Activated CD8-positive, alpha-beta memory T cell treated with anti-CD3 and anti-CD28 coated beads for 24 hours (primary cell): ENCODE results near the gene SMTNL2.
"Not testable (repeated sequence)": the region's sequence is repeated elsewhere in the genome, so short reads cannot be mapped to it uniquely, and the experiment has no call there.

Experiments
- DNase-seq: peaks from one replicate; pipeline ENCODE4 v3.0.0-alpha.2; 2020

The SMTNL2 gene

DNA sequence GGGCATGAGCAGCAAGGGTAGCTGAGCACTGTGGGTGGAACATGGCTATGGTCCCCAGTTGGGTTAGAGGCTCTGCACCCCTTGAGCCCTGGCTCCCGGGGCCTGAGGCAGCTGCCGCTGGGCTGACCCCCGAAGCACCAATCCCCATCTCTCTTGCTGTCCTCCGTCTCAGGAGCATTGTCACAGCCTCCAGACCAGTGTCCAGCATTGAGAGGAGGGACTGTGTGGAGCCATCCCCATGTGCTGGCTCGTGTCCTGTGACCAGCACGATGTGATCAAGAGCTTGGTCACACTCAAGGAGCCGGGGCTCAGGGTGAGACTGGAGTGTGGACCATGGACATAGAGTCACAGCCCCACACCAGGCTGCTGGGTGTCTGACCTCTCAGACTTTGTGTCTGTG lies 2.9 kb downstream of the SMTNL2 start:
- DNase-seq: no peak

DNA sequence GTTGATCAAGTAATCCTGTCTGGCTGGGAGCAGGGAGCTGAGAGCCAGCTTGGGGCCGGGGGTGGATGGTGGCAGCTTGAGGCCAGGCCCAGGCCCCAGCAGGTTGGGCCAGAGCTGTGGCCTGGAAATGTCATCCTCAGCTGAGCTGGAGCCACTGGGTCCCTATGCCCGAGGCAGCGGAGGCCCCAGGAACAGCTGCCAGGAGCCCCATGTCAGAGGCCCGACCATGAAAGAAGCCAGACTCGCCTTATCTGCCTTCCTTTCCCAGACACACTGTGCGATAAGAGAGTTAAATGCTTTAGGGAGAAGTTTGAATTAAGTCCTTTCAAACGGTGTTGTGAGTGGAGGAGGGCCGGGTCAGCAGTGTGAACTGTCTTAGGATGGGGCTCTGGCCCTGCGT lies 3.5 kb downstream of the SMTNL2 start:
- no peak for DNase-seq

DNA sequence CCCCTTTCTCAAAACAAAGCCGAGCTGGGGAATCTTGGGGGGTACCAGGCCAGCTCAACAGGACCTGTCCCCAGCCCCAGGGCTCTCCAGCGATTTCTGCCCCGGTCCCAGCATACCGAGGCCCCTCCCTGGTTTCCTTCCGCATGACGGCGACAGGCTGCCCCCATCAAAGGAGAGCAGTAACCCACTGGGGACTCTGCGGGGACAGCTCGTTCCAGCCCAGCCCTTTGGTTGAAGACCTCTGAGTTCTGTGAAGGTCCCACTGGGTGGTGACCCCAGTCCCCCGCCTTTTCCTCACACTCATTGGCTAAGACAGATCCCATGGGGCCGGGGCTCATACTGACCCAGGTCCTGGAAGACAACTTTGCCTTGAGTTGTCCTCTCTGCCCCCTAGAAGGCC lies 4.1 kb downstream of the SMTNL2 start:
- DNase-seq: no peak

DNA sequence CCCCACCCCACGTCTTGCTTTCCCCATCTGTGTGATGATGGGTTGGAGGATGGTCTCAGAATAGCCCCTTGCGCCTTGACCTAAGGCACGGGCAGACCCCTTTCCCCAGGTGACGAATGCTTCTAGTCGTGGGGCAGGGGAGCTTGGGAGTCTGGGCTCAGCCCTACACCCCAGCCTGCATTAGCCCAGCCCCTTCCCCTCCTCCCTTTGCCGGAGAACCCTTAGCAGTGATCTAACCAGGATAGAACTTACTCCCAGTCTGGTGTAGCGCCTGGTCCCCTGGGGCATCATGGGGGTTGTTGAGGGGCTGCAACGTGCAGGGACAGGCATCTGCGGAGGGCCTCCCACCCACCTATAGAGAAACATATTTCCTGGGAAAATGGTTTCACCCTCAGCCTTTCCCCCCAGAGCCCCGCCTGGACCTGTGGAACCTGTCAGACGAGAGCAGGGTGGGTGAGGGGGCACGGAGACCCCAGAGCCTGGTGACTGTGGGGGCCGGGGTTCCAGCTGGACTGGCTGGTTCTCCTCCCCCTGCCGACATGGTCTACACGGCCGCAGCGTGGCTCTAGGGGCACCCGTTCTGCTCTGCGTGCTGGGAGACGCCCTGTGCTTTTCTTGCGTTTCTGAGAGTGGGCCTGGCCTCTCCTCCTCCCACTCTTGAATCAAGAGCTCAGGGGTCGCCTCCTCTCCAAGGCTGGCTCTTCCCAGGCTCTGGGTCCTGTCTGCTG lies 4.7 kb downstream of the SMTNL2 start:
- no peak for DNase-seq

DNA sequence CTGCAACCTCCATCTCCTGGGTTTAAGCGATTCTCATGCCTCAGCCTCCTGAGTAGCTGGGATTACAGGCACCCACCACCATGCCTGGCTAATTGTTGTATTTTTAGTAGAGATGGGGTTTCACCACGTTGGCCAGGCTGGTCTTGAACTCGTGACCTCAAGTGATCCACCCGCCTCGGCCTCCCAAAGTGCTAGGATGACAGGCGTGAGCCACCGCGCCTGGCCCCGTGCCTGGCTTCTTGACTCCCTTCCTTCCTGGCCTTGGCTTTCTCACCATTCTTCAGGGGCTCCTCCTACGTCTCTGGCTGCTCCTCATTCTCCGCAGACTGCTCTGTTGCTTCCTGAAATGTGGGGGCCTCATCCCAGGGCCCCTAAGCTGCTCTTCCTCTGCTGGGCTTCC lies 5.7 kb downstream of the SMTNL2 start:
- not testable (repeated sequence) for DNase-seq

DNA sequence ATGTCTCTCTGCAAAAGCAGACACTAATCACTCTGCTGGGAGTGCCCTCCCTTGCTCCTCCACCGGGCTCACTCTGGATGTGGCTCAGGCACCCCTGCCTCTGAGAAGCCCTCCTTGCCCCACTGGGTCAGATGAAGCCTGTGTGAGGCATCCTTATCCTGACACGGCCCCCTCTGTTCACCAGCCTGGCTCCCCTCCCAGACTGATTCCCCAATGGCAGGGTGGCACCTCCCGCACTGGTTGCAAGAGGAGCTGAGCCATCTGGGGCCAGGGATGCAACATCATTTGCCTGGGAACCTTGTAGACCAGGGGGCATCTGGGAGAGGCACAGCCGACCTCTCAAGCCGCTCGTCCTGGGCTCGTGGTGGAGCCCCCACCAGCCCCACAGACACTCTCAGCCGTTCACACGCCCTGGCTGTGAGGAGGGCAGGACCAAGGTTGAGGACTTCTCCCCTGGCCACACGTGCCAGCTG lies 6.7 kb downstream of the SMTNL2 start:
- no peak for DNase-seq

DNA sequence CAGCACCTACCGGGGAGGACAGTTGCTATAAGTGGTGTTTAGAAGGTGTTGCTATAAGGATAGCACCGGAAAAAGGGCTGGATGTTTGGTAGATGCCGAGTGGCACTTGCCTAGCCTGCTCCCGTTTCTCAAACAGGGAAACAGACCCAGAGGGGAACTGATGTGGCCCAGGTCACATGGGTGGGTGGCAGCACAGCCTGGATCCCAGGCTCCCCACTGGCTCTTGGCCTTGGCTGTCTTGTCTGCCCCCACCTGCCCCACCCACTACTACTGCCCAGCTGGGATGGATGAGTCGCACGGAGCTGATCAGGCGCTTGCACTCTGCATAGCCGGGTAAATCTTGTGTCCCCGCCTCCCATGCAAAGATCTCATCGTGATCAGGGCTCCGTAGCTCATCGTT lies 7.2 kb downstream of the SMTNL2 start:
- no peak for DNase-seq

DNA sequence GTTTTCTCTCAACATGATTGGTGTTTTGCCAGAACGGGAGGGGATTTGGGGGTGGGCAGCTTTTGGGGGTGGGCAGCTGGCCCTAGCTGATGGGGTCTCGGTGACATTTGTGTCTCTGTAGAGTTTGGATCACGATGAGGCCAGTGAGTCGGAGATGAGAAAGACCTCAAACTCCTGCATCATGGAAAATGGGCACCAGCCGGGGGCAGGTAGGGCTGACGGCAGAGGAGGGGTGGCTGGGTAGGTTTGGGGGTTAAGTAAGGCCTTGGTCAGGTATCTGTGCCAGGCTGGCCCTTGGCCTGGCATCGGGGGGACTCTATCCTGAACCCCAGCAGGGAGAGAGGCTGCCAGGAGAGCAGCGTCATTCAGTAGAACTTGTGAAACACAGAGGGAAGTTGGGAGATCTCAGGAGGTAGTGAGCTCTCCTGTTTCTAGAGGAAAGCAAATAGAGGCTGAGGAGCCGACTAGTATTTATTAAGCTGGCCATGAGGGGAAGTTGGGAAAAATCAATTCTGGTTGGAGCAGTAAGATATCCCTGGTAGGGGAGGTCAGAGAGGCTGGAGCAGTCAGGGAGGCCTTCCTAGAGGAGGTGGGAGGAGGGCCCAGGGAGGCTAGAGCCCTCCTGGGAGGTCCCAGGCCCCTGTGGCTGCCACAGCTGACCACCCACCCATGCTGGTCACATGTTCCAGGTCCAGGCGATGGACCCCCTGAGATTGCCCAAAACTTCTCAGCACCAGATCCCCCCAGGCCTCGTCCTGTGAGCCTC lies 8.1 kb downstream of the SMTNL2 start:
- DNase-seq: no peak

DNA sequence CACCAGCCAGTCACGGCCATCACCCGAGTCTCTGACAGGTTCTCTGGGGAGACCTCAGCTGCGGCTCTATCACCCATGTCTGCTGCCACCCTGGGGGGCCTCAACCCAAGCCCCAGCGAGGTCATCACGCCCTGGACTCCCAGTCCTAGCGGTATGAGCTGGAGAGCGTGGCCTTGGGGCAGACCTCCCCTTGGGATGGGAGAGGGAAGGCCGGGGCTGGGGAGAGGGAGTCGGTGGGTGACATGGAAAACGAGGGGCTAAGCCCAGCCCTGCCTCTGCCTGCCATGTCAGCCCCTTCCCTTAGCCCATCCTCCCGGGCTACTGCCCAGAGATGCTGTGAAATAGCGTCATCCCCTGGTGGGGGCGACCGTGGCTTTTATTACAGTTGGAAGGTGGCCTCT lies 8.7 kb downstream of the SMTNL2 start:
- no peak for DNase-seq

DNA sequence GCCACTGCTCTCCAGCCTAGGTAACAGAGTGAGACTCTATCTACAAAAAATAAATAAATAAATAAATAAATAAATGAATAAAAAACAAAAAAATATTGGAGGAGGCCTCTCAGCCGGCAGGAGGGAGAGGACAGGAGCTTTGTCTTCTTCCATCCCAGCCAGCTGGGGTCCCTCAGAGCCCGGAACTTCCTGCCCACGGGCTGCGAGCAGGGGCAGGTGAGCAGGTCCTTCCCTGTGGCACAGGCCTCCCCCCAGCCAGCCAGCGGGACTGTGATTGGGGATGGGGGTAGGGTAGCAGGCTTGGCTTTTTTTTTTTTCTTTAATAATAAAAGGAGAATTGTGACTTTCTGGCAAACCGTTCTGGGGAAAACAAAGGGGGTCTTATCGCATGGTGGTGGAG lies 10.1 kb downstream of the SMTNL2 start:
- DNase-seq: no peak

DNA sequence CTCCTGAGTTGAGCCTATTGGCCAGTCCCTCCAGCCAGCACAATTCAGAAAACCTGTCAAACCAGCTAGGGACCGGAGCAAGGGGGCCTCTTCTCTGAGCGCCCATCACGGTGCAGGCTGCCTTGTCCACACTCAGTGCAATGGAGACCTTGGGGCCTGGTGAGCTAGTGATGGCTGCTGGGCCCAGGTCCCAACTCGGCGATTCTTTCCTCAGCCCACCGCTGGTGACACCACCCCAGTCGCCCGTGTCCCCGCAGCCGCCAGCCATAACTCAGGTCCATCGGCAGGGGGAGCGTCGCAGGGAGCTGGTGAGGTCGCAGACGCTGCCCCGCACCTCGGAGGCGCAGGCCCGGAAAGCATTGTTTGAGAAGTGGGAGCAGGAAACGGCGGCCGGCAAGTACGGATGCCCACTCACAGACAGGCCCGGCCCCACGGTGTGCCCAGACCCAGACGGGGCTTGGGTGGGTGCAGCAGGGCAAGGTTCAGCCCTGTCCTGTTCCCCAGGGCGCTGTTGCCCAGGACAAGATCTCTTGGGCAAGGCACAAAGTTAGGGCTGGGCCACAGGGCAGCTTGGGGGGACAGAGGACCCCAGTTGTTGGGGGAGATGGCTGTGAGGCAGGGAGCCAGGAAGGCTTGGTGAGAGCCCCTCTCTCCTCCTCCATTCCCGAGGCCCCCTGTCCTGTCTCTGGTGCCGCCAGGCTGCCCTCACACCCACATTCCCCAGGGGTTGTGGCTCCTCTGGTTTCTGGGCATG lies 10.8 kb downstream of the SMTNL2 start:
- peak; percentile 75 for DNase-seq

DNA sequence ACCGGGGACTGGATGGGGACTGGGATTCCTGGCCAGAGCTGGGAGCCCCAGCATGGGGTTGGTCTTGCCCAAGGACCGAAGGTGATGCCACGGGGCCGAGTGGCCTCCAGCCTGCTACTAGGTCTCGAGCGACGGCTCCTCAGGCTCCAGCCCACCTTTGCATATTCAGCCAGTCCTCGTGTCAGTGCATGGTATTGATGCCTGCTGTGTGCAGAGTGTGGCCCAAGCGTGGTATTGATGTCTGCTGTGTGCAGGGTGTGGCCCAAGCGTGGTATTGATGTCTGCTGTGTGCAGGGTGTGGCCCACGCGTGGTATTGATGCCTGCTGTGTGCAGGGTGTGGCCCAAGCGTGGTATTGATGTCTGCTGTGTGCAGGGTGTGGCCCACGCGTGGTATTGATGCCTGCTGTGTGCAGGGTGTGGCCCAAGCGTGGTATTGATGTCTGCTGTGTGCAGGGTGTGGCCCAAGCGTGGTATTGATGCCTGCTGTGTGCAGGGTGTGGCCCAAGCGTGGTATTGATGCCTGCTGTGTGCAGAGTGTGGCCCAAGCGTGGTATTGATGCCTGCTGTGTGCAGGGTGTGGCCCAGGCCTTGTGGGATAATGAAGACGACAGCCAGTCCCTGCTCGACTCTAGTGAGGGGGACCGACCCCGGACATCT lies 11.5 kb downstream of the SMTNL2 start:
- DNase-seq: not testable (repeated sequence)

DNA sequence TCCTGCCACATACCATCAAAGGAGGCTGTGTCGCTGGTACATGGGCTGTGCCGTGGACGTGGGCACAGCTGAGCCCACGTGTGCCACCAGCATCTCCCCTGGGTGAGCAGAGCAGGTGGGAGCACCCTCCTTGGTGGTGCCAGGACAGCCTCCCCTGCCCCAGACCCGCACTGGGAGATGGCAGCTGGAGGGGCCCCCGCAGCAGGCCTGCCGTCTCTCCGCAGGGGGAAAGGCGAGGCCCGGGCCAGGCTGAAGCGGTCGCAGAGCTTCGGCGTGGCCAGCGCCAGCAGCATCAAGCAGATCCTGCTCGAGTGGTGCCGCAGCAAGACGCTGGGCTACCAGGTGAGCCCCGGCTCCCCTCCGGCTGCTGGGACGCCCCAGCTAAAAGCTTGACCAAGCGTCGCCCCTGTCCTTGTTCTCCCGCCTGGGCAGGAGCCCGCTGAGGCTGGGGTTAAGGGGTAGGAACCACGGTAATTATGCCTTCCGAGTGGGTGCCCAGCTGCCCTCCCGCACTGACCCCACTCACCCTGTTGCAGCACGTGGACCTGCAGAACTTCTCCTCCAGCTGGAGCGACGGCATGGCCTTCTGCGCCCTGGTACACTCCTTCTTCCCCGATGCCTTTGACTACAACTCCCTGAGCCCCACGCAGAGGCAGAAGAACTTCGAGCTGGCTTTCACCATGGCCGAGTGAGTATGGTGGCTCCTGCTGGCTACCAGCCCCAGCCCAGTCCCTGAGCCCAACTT lies 12.5 kb downstream of the SMTNL2 start:
- no peak for DNase-seq

DNA sequence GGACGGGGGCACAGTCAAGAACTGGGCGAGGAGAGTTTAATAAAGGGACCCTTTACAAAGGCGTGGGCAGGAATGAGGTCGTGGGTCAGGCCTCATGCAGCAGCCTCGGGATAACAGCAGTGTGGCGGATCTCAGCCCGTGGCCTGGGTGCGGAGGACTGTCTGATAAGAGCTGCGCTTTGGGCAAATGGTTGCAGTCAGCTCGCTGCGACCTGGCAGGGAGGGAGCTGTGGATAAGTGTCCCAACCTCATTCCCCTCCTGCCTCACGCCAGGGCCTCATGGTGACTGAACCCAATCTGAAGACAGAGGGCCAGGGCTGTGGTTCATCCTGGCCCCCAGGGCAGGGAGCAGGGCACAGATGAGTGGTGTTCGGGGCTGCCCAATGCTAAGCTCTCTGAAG lies 13.6 kb downstream of the SMTNL2 start:
- DNase-seq: no peak

DNA sequence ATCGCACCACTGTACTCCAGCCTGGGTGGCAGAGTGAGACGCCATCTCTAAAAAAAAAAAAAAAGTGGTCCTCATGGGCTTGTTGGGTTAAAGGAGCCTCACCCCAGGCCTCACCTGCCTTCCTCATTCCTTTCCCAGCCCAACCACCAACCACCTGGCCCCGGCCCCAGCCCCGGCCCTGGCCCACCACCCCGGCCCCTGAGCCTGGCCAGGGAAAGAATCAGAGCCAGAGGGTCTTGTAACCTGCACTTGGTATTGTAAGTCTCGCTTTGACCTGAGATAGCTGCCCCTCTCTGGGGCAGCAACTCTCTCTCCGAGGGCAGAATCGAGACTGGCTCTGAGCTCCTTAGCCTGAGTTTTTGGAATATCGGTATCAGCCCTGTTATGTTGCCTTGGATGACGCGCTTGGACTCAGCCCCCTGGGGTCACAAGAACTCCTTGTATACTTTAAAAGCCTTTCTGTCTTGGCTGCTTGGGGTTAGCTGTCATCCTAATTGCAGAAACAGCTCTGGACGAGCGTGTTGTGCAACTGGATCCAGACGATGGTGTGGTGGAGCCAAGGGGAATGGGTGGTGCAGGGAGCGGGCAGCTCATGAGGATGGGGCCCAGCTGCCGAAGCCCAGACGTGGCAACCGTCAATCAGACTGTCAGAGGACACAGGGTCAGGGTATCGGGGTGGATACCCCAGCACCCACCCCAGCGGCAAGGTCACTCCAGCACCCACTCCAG lies 14.6 kb downstream of the SMTNL2 start:
- no peak for DNase-seq

DNA sequence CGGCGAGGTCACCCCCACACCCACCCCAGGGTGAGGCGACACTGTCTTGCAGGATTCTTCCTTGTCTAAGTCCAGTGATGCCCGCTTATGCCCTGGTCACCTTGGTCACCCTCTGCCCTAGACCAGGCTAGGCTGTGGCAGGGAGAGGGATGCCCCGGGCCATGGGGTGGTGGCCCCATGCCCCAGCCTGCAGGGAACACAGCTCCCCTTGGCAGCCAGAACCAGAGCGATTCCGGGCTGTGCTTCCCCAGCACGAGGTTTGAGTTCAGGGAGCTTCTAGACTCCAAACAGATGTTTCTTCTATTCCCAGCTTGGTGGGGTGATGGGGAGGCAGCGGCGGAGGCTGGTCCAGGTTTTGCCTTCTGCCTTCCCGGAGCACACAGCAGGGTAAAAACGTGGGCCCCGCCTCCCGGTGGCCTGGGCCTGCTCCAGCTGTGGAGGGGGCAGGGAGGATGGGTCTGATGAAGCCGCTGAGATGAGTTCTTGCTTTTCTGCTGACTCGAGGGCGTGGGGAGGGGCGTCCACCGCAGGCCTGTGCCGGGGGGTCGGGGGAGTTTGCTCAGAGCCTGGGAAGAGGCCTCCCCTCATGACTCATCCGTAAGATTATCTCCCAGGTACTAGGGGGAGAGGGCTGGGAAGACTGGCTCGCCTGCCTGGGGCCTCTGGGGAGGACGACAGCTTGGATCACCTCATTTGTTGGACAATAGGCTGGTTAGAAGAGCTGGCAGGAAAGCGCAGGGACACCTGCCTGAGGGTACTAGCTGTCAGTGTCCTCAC lies 15.4 kb downstream of the SMTNL2 start:
- DNase-seq: no peak

DNA sequence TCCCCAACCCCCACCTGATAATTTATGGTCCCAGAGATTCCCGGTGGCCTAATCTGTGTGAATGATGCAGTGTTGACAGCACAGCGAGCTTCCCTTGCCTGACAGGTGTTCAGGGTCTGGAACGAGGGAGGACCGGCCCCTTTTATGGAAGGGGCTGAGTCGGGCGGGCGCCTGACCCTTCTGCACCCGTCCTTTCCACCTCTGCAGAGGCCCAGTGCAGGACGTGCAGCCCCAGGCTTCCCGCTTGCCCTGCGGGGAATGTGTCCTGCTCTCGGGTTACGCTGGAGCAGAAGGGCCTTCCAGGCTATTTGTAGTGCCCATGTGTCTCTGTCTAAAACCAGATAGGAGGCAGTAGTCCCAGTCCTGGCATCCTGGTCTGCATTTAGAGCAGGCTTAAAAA lies 16.2 kb downstream of the SMTNL2 start:
- no peak for DNase-seq

DNA sequence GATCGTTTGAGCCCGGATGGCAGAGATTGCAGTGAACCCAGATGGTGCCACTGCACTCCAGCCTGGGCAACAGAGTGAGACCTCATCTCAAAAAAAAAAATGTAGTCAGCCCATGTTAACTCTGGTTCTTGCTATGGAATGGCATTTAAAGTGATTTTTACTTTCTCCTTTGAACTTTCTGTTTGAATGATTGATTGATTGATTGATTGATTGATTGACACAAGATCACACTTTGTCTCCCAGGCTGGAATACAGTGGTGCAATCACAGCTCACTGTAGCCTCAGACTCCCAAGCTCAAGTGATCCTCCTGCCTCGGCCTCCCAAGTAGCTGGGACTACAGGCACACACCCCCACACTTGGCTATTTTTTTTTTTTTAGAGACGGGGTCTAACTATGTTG lies 17.0 kb downstream of the SMTNL2 start:
- DNase-seq: no peak

DNA sequence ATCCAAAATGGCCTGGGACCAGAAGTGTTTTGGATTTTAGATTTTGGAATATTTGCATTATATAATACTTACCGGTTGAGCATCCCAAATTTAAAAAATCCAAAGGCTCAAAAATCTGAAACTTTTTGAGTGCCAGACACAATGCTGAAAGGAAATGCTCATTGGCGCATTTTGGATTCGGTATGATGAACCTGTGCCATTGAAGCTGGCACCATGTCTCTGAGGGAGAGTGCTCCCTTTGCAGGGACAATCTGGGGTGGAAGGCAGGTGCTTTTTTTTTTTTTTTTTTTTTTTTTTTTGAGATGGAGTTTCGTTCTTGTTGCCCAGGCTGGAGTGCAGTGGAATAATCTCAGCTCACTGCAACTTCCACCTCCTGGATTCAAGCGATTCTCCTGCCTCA lies 17.7 kb downstream of the SMTNL2 start:
- DNase-seq: no peak

DNA sequence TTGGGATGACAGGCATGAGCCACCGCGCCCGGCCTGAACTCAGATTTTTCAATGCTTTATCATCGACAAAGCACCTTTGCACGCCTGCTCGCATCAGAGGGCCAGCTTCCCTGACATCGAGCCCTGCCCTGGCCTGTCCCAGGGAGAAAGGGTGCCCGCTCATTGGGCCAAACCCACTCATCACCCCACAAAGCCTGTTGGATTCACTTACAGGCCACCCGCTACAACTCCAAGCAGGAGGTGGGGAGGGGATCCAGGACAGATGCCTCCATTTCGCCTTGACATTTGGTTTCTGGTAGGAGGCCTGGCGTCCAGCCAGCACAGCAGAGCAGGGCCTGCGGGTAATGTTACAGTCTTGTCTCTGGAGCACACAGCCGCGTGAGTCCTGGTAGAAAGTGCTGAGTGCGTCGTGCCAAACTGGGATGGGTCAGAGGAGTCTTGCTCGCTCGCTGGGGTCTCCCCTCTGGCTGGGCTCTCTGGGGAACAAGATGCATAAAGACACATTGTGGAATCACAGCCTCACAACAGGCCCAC lies 19.8 kb downstream of the SMTNL2 start:
- no peak for DNase-seq

DNA sequence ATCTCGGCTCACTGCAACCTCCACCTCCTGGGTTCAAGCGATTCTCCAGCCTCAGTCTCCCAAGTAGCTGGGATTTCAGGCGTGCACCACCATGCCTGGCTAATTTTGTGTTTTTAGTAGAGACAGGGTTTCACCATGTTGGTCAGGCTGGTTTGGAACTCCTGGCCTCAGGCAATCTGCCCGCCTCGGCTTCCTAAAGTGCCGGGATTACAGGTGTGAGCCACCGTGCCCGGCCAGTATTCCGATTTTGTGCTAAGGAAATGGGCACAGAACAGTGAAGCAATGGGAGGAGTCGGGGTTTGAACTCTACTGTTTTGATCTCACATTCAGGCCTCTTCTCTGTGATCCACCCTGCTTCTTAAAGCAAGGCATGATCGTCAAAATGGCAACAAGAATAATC lies 20.4 kb downstream of the SMTNL2 start:
- DNase-seq: not testable (repeated sequence)
